H1 (cell line): Measurements from ENCODE around the gene KIAA0319L. TPM values are rescaled to one million over a fixed set of nuclear protein-coding genes. Genes with fewer than 3 reads are reported as not detected.
A peak's percentile ranks its signal among the peaks of the same experiment; 100 is the strongest.

Source experiments
- CTCF ChIA-PET: fragments of 300-600 bp; sonication (Branson Sonifier 250); formaldehyde crosslinking; loops from one replicate; lab custom pipeline; 2021; ENCODE audit not compliant: partially characterized antibody; lab: Charles Lee
- POLR2A ChIA-PET: fragments of 300-600 bp; sonication (Branson Sonifier 250); formaldehyde crosslinking; loops from one replicate; lab custom pipeline; 2021; ENCODE audit warnings: inconsistent platforms; ENCODE audit not compliant: partially characterized antibody; lab: Charles Lee
- DNase-seq, 2 experiments: peaks; one replicate each; pipeline versions ENCODE4 v3.0.0 to v3.0.0-alpha.2; 2010 to 2022; ENCODE audit warnings: low spot score in 2 of 2, low read depth in 1 of 2, mixed read lengths in 1 of 2
- FAIRE-seq: peaks from 2 replicates; lab custom pipeline; 2011; peaks lifted over from hg19 to GRCh38; lab: Jason Lieb, UNC
- H2AFZ ChIP-seq: 2 replicates; pipeline ENCODE4 v1.8.1; 2012; ENCODE audit warnings: low read length, inconsistent platforms
- H2AK5ac ChIP-seq: 2 replicates; pipeline ENCODE4 v1.6.1; 2013; ENCODE audit warnings: low read depth, low read length
- H2BK120ac ChIP-seq: replicated peaks from 2 replicates; pipeline ENCODE3; 2013; ENCODE audit warnings: low read depth, low read length, inconsistent platforms
- H2BK12ac ChIP-seq: 2 replicates; pipeline ENCODE4 v1.6.1; 2013; ENCODE audit warnings: low read depth, low read length
- H2BK15ac ChIP-seq: 2 replicates; pipeline ENCODE4 v1.6.1; 2013; ENCODE audit warnings: low read length
- H2BK20ac ChIP-seq: 2 replicates; pipeline ENCODE4 v1.6.1; 2013; ENCODE audit warnings: low read length
- H2BK5ac ChIP-seq: 2 replicates; pipeline ENCODE4 v1.6.1; 2013; ENCODE audit warnings: low read depth, low read length
- H3K14ac ChIP-seq: 2 replicates; pipeline ENCODE4 v1.6.1; 2013; ENCODE audit warnings: inconsistent platforms; ENCODE audit not compliant: insufficient read length
- H3K18ac ChIP-seq: 2 replicates; pipeline ENCODE4 v1.6.1; 2013; ENCODE audit warnings: low read length; ENCODE audit errors: extremely low read depth
- H3K23ac ChIP-seq: 2 replicates; pipeline ENCODE4 v1.6.1; 2013; ENCODE audit warnings: inconsistent platforms; ENCODE audit not compliant: insufficient read length
- H3K23me2 ChIP-seq: 2 replicates; pipeline ENCODE4 v1.6.1; 2013; ENCODE audit warnings: low read depth, low read length
- H3K27ac ChIP-seq: 2 replicates; pipeline ENCODE4 v1.6.1; 2011; ENCODE audit warnings: low read depth, low read length, inconsistent platforms
- H3K27me3 ChIP-seq, 4 experiments: replicated peaks in 1 of 4; 1 replicate in 1 of 4; 2 replicates in 3 of 4; pipeline versions ENCODE4 v1.6.1 to v1.8.1; 2011 to 2013; ENCODE audit warnings: low read length in 3 of 4, mild to moderate bottlenecking in 3 of 4, inconsistent platforms in 2 of 4, mixed read lengths in 2 of 4, moderate library complexity in 1 of 4; ENCODE audit not compliant: control insufficient read depth in 3 of 4, insufficient read depth in 3 of 4; ENCODE audit errors: extremely low read depth in 1 of 4
- H3K36me3 ChIP-seq, 4 experiments: 2 replicates each; pipeline versions ENCODE4 v1.6.1 to v1.8.1; 2011 to 2013; ENCODE audit warnings: mild to moderate bottlenecking in 4 of 4, low read length in 3 of 4, moderate library complexity in 2 of 4, control low read depth in 1 of 4, inconsistent platforms in 1 of 4; ENCODE audit not compliant: insufficient read depth in 4 of 4, control insufficient read depth in 2 of 4
- H3K4ac ChIP-seq: replicated peaks from 2 replicates; pipeline ENCODE3; 2013; ENCODE audit warnings: low read length, low read depth, mixed read lengths, inconsistent platforms; ENCODE audit not compliant: insufficient read length
- H3K4me1 ChIP-seq, 4 experiments: replicated peaks in 1 of 4; 1 replicate in 1 of 4; 2 replicates in 3 of 4; pipeline versions ENCODE4 v1.6.1 to v1.8.1; 2011 to 2013; ENCODE audit warnings: low read length in 3 of 4, inconsistent platforms in 2 of 4, mixed read lengths in 1 of 4; ENCODE audit not compliant: insufficient read depth in 4 of 4, control insufficient read depth in 3 of 4
- H3K4me2 ChIP-seq, 2 experiments: 2 replicates each; pipeline versions ENCODE4 v1.6.1 to v1.8.1; 2011 to 2013; ENCODE audit warnings: low read depth in 2 of 2, low read length in 2 of 2, control low read depth in 1 of 2, inconsistent platforms in 1 of 2, mild to moderate bottlenecking in 1 of 2; ENCODE audit not compliant: insufficient read depth in 1 of 2
- H3K4me3 ChIP-seq, 4 experiments: fragments of 200-600, 300-600 bp in 1 of 4; sonication (generic), shearing (Covaris generic), sonication (Bioruptor Twin) in 1 of 4; 2 replicates each; pipeline versions ENCODE4 v1.5.1 to v1.8.1; 2011 to 2016; ENCODE audit warnings: low read length in 4 of 4, low read depth in 3 of 4, control low read depth in 2 of 4, inconsistent platforms in 2 of 4, mild to moderate bottlenecking in 2 of 4, mixed read lengths in 1 of 4, moderate library complexity in 1 of 4; ENCODE audit not compliant: insufficient read depth in 2 of 4; ENCODE audit errors: extremely low read depth in 1 of 4
- H3K56ac ChIP-seq: replicated peaks from 2 replicates; pipeline ENCODE3; 2013; ENCODE audit warnings: low read depth, mild to moderate bottlenecking, mixed read lengths, low read length, inconsistent platforms; ENCODE audit not compliant: insufficient read length
- H3K79me1 ChIP-seq: 2 replicates; pipeline ENCODE4 v1.6.1; 2013; ENCODE audit warnings: low read depth, low read length, control low read depth
- H3K79me2 ChIP-seq, 2 experiments: 2 replicates each; pipeline versions ENCODE4 v1.6.1 to v1.8.1; 2012 to 2013; ENCODE audit warnings: low read length in 2 of 2, mild to moderate bottlenecking in 2 of 2, inconsistent platforms in 1 of 2; ENCODE audit not compliant: insufficient read depth in 2 of 2, control insufficient read depth in 1 of 2
- H3K9ac ChIP-seq, 4 experiments: replicated peaks in 1 of 4; 1 replicate in 1 of 4; 2 replicates in 3 of 4; pipeline versions ENCODE4 v1.6.1 to v1.8.1; 2011 to 2013; ENCODE audit warnings: low read depth in 3 of 4, low read length in 3 of 4, control low read depth in 2 of 4, mild to moderate bottlenecking in 2 of 4, moderate library complexity in 2 of 4, inconsistent platforms in 1 of 4; ENCODE audit errors: extremely low read depth in 1 of 4
- H3K9me3 ChIP-seq, 2 experiments: 2 replicates each; pipeline versions ENCODE4 v1.6.1 to v1.8.1; 2012 to 2013; ENCODE audit warnings: mild to moderate bottlenecking in 2 of 2, moderate library complexity in 2 of 2, control low read depth in 1 of 2, inconsistent platforms in 1 of 2, low read depth in 1 of 2, low read length in 1 of 2, mixed read lengths in 1 of 2; ENCODE audit not compliant: insufficient read depth in 2 of 2
- H4K20me1 ChIP-seq, 2 experiments: replicated peaks in 1 of 2; 2 replicates each; pipeline versions ENCODE3 to v1.8.1; 2011 to 2013; ENCODE audit warnings: inconsistent platforms in 2 of 2, low read length in 2 of 2, mild to moderate bottlenecking in 1 of 2; ENCODE audit not compliant: insufficient read depth in 2 of 2, control insufficient read depth in 1 of 2
- H4K5ac ChIP-seq: 2 replicates; pipeline ENCODE4 v1.6.1; 2013; ENCODE audit warnings: low read length, low read depth, mixed read lengths, inconsistent platforms; ENCODE audit not compliant: insufficient read length
- H4K8ac ChIP-seq: 2 replicates; pipeline ENCODE4 v1.8.0; 2013; ENCODE audit warnings: mild to moderate bottlenecking, moderate library complexity, low read length, inconsistent platforms; ENCODE audit not compliant: insufficient read depth; ENCODE audit errors: extremely low read depth
- H4K91ac ChIP-seq: replicated peaks from 2 replicates; pipeline ENCODE3; 2013; ENCODE audit warnings: low read length, mixed read lengths, inconsistent platforms; ENCODE audit not compliant: insufficient read length
- CREB1 ChIP-seq: IDR thresholded peaks from 2 replicates; pipeline ENCODE4 v1.6.1; 2012; ENCODE audit warnings: inconsistent platforms
- EGR1 ChIP-seq: IDR thresholded peaks from 2 replicates; pipeline ENCODE4 v1.6.1; 2011; ENCODE audit warnings: low read depth, low read length, borderline replicate concordance
- JUND ChIP-seq: IDR thresholded peaks from 2 replicates; pipeline ENCODE4 v1.6.1; 2011; ENCODE audit warnings: mild to moderate bottlenecking, improper control_type of control experiment, low read length
- MAFK ChIP-seq: IDR thresholded peaks from 2 replicates; pipeline ENCODE4 v1.6.1; 2012; ENCODE audit warnings: low read depth, mild to moderate bottlenecking, improper control_type of control experiment, low read length
- PHF8 ChIP-seq: fragments of 200-600 bp; sonication (generic); conservative IDR thresholded peaks from 2 replicates; pipeline ENCODE4 v1.7.1; 2012; ENCODE audit warnings: low read depth, mild to moderate bottlenecking, inconsistent platforms, low read length, moderate library complexity
- POLR2A ChIP-seq, 2 experiments: IDR thresholded peaks; 1 replicate in 1 of 2; 2 replicates in 1 of 2; pipeline ENCODE4 v1.6.1; 2011; ENCODE audit warnings: low read depth in 2 of 2, low read length in 2 of 2, mild to moderate bottlenecking in 2 of 2; ENCODE audit errors: control extremely low read depth in 1 of 2
- POU5F1 ChIP-seq: IDR thresholded peaks from 2 replicates; pipeline ENCODE4 v1.6.1; 2011; ENCODE audit warnings: low read depth, mild to moderate bottlenecking, low read length, moderate library complexity
- SP4 ChIP-seq: IDR thresholded peaks from 2 replicates; pipeline ENCODE4 v1.6.1; 2012; ENCODE audit warnings: low read length, inconsistent platforms
- USF2 ChIP-seq: IDR thresholded peaks from 2 replicates; pipeline ENCODE4 v1.6.1; 2011; ENCODE audit warnings: low read length, improper control_type of control experiment
- YY1 ChIP-seq: IDR thresholded peaks from 2 replicates; pipeline ENCODE4 v1.6.1; 2011; ENCODE audit warnings: low read depth, mild to moderate bottlenecking, low read length
- whole genome bisulfite sequencing, 2 experiments: shearing (Covaris generic) in 1 of 2; methylation state at CpG; one replicate each; pipeline versions ENCODE4 v1.1.6 to v1.1.7; 2013 to 2015; ENCODE audit warnings: low lambda C conversion rate in 2 of 2, mixed read lengths in 2 of 2, inconsistent platforms in 1 of 2, low coverage in 1 of 2, missing lambda C conversion rate in 1 of 2; ENCODE audit not compliant: insufficient replicate concordance in 2 of 2, insufficient coverage in 1 of 2, insufficient read length in 1 of 2; ENCODE audit errors: extremely low coverage in 1 of 2, missing lambda C conversion rate in 1 of 2; 5-methylcytosine and 5-hydroxymethylcytosine counted together
- polyA plus RNA-seq, 7 experiments: library from polyadenylated mRNA; depleted of rRNA in 3 of 7; stranded (reverse) in 5 of 7; unstranded in 2 of 7; fragments of >200 nt in 5 of 7; fragments of 200-250 nt in 2 of 7; gene quantifications; 1 replicate in 5 of 7; 2 replicates in 1 of 7; 4 replicates in 1 of 7; pipeline versions ENCODE4 v1.2.1 to v1.2.3, GENCODE V29; 2011 to 2013; ENCODE audit warnings: missing spikeins in 2 of 7, mixed read lengths in 2 of 7
- total RNA-seq: library from RNA; stranded (reverse); fragmentation: NEBNext Ultra II Directional; extraction: Animal tissue kit (Norgen Biotek cat#: 25700); gene quantifications from 2 replicates; pipeline ENCODE4 v1.2.1, GENCODE V29; 2021

Gene KIAA0319L
- total and polyA plus RNA-seq, 2 of the 8 experiments (the other 6 are each of a cell fraction or from before 2014, with no cell fraction given): 40.1 to 55.7 TPM

- no peaks in the 10 kb centered on the region for H3K27me3 ChIP-seq
- CTCF ChIA-PET: interaction anchor here (0.6 to 7.6 kb wide), 6 partner anchors 12 to 525 kb away, joined by 3 to 72 read pairs (median 4); no protein-coding TSS in a partner anchor
- no peak within 1 kb of the TSS for H3K14ac ChIP-seq
- DNase-seq (peak; percentile 69 to 95), FAIRE-seq (no peak)
- peaks cover 3% of the 10 kb centered on the region for H3K79me1 ChIP-seq
- H2AFZ ChIP-seq: no peak within 1 kb of the TSS; the same call in 1 of the 2 replicates
- H3K4me2 ChIP-seq: peak within 1 kb of the TSS; percentile 85 to 92
- no peak within 1 kb of the TSS for H2BK120ac ChIP-seq
- peak within 1 kb of the TSS; percentile 88 for H4K5ac ChIP-seq
- 3% methylated on average over 54 of the region's 58 CpGs; no CpG with 5 or more reads in 1 of the 2 experiments for WGBS, 2 experiments
- H3K23me2 ChIP-seq: peaks cover 7% of the 10 kb centered on the region; the same call in 1 of the 2 replicates
- H3K23ac ChIP-seq: no peak within 1 kb of the TSS
- no peaks in the 10 kb centered on the region for H3K9me3 ChIP-seq
- peak within 1 kb of the TSS; percentile 87; the same call in 1 of the 2 replicates for H2BK12ac ChIP-seq
- no peak within 1 kb of the TSS for H3K4ac ChIP-seq
- peaks cover 0 to 12% of the 10 kb centered on the region in 2 experiments for H4K20me1 ChIP-seq
- H3K27ac ChIP-seq: peak within 1 kb of the TSS; percentile 96
- no peak within 1 kb of the TSS for H2BK15ac ChIP-seq
- peaks cover 7 to 20% (median 16%) of the 10 kb centered on the region in 4 experiments; a peak in 6 of 7 replicates for H3K4me1 ChIP-seq
- no peak within 1 kb of the TSS for H2BK20ac ChIP-seq
- POLR2A ChIA-PET: interaction anchor here (0.6 to 2.8 kb wide), 9 partner anchors 7 to 158 kb away, joined by 3 to 22 read pairs (median 4); partner anchors contain the start of gene TFAP2E
- peak within 1 kb of the TSS; percentile 99 for H2BK5ac ChIP-seq
- peak within 1 kb of the TSS; percentile 65; the same call in 1 of the 2 replicates for H2AK5ac ChIP-seq
- peaks cover 7 to 35% (median 12%) of the 10 kb centered on the region in 4 experiments; a peak in 6 of 8 replicates for H3K36me3 ChIP-seq
- H4K91ac ChIP-seq: peak within 1 kb of the TSS; percentile 96
- peak within 1 kb of the TSS; percentile 67 to 93 (median 86) for H3K9ac ChIP-seq
- H3K56ac ChIP-seq: peak within 1 kb of the TSS; percentile 90
- peak within 1 kb of the TSS; percentile 100 for H3K18ac ChIP-seq
- H3K79me2 ChIP-seq: peaks cover 4 to 41% of the 10 kb centered on the region in 2 experiments; a peak in 3 of 4 replicates
- H4K8ac ChIP-seq: peak within 1 kb of the TSS; percentile 98
- H3K4me3 ChIP-seq: peak within 1 kb of the TSS; percentile 72 to 91 (median 80)
- TF ChIP-seq PHF8 (peak; percentile 82), JUND (peak; percentile 61; the same call in 1 of the 2 replicates), USF2 (0 out of 2 replicates have a peak, but pooled peaks have one; percentile 12), EGR1 (peak; percentile 99), CREB1 (no peak; the same call in none of the 2 replicates), YY1 (peak; percentile 99), MAFK (peak; percentile 26; the same call in 1 of the 2 replicates), SP4 (no peak; the same call in 1 of the 2 replicates), POLR2A (IDR thresholded peaks at IDR 0.05; ENCODE audit: control extremely low read depth in 1 of 2, low read depth in 2 of 2, low read length in 2 of 2) (peak in 1 of 2 experiments; percentile 30; a peak in 1 of 3 replicates), POU5F1 (0 out of 2 replicates have a peak, but pooled peaks have one; percentile 35)
These were observed 589 bp upstream of the KIAA0319L start, which contains the start of gene NCDN for GRCh38 chr1:35557611-35558373. Gene NCDN (plus strand): TSS chr1:35557799. CDS start chr1:35558191, 392 bp downstream.
